Mucosa of rectum (tissue), 2 donors: Measurements from ENCODE around the gene STAG3.
A peak's percentile ranks its signal among the peaks of the same experiment; 100 is the strongest.
"Not testable (repeated sequence)": the region's sequence is repeated elsewhere in the genome, so short reads cannot be mapped to it uniquely, and the experiment has no call there.

Experiments used
- H3K27ac ChIP-seq, 2 donors: one replicate each; pipeline ENCODE4 v1.7.0; 2013; ENCODE audit warnings: inconsistent platforms in 2 of 2, low read depth in 2 of 2, low read length in 2 of 2
- H3K27me3 ChIP-seq, 2 donors: one replicate each; pipeline ENCODE4 v1.7.0; 2013; ENCODE audit warnings: low read length in 2 of 2; ENCODE audit not compliant: control insufficient read depth in 2 of 2, insufficient read depth in 2 of 2
- H3K36me3 ChIP-seq, 2 donors: one replicate each; pipeline ENCODE4 v1.7.0; 2013; ENCODE audit warnings: low read length in 2 of 2; ENCODE audit not compliant: control insufficient read depth in 2 of 2, insufficient read depth in 2 of 2
- H3K4me1 ChIP-seq, 2 donors: one replicate each; pipeline ENCODE4 v1.7.0; 2013; ENCODE audit warnings: low read length in 2 of 2, mild to moderate bottlenecking in 1 of 2; ENCODE audit not compliant: control insufficient read depth in 2 of 2, insufficient read depth in 2 of 2
- H3K4me3 ChIP-seq, 2 donors: one replicate each; pipeline ENCODE4 v1.7.0; 2013; ENCODE audit warnings: low read length in 2 of 2
- H3K9ac ChIP-seq, 2 donors: one replicate each; pipeline ENCODE4 v1.7.0; 2013; ENCODE audit warnings: low read length in 2 of 2, low read depth in 1 of 2, mild to moderate bottlenecking in 1 of 2
- H3K9me3 ChIP-seq, 2 donors: one replicate each; pipeline ENCODE4 v1.7.0; 2013; ENCODE audit warnings: low read length in 2 of 2; ENCODE audit not compliant: control insufficient read depth in 2 of 2
- donor health status: healthy.
- donor health status: Normal muscosa, but diverticular disease.

STAG3 gene

DNA sequence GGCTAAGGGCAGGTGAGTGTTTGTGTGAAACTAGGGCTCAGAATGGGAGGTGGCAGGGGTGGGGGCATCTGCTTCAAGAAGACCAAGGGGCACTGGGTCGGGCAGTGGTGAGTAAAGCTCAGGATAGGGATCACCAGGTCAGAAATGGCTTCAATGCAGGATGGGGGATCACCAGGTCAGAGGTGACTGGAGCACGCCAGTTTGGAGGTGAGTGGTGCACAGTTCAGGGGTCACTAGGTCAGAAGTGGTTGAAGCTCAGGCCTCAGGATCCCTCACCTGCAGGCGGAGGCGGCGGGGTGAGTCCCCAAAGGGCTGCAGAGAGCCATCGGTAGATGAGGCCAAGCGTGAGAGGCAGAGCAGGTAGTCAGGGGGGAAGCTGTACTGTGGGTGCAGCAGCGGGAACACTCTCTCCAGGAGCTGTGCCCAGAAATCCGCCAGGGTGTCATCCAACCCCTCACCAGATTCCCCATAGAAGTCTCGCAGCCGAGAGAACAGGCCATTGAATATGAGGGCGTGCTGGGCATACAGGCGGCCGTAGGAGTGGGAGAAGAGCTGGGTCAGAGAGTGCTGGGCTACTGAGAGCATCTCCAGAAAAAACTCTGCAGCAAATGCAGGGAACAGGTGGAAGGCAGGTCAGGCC lies 2.3 kb upstream of the STAG3 start:
- no peak overlapping the region for H3K27ac ChIP-seq
- H3K9ac ChIP-seq = no peak overlapping the region
- peaks cover 7 to 10% of the 10 kb centered on the region in 2 donors for H3K4me1 ChIP-seq
- H3K27me3 ChIP-seq = no peaks in the 10 kb centered on the region
- H3K4me3 ChIP-seq = no peak overlapping the region
- H3K36me3 ChIP-seq = no peaks in the 10 kb centered on the region
- H3K9me3 ChIP-seq = no peaks in the 10 kb centered on the region

- Histone ChIP-seq H3K36me3 (no peaks in the 10 kb centered on the region), H3K9ac (no peak overlapping the region), H3K9me3 (no peaks in the 10 kb centered on the region), H3K27me3 (no peaks in the 10 kb centered on the region), H3K4me1 (peaks cover 2 to 7% of the 10 kb centered on the region in 2 donors), H3K4me3 (peak overlapping the region; percentile 73 to 78), H3K27ac (no peak overlapping the region)
Observed at GRCh38 chr7:100176096-100177044, 1.3 kb upstream of the STAG3 start.

DNA sequence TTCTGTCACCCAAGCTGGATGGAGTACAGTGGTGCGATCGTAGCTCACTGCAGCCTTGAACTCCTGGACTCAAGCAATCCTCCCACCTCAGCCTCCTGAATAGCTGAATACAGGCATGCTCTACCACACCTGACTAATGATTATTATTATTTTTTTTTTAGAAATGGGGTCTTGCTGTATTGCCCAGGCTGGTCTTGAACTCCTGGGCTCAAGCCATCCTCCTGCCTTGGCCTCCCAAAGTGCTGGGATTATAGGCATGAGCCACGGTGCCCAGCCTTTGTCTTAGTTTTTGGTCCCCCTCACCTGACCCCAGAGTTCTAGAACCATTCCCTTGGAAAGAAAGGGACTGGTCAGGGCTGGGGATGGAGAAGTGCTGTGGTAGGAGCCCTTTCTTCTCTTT lies 2.4 kb downstream of the STAG3 start:
- H3K4me3 ChIP-seq, H3K27me3 ChIP-seq, H3K9me3 ChIP-seq, H3K4me1 ChIP-seq, H3K36me3 ChIP-seq, H3K9ac ChIP-seq, H3K27ac ChIP-seq: not testable (repeated sequence)

- not testable (repeated sequence) for H3K4me1 ChIP-seq, H3K27me3 ChIP-seq, H3K4me3 ChIP-seq, H3K9me3 ChIP-seq, H3K27ac ChIP-seq, H3K36me3 ChIP-seq, H3K9ac ChIP-seq
Observed at GRCh38 chr7:100182616-100183015, 4.9 kb downstream of the STAG3 start.

DNA sequence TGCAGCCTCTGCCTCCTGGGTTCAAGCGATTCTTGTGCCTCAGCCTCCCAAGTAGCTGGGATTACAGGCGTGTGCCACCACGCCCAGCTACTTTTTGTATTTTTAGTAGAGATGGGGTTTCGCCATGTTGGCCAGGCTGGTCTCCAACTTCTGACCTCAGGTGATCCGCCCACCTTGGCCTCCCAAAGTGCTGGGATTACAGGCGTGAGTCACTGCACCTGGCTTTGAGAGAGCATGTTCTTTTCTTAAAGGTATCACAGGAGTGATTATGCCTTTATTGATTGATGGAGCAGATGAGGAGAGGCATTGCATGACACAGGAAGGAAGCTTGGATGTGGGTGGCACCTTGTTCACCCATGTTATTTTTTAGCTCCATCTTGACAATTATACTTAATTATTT lies 5.4 kb downstream of the STAG3 start:
- not testable (repeated sequence) for H3K4me1 ChIP-seq, H3K36me3 ChIP-seq, H3K4me3 ChIP-seq, H3K9ac ChIP-seq, H3K27me3 ChIP-seq, H3K9me3 ChIP-seq, H3K27ac ChIP-seq

GRCh38 chr7:100185726-100186125 lies 8.0 kb downstream of the STAG3 start:
- Histone ChIP-seq H3K27me3 (no peaks in the 10 kb centered on the region), H3K9ac (no peak overlapping the region), H3K9me3 (no peaks in the 10 kb centered on the region), H3K4me3 (no peak overlapping the region), H3K36me3 (no peaks in the 10 kb centered on the region), H3K4me1 (no peaks in the 10 kb centered on the region), H3K27ac (no peak overlapping the region)

DNA sequence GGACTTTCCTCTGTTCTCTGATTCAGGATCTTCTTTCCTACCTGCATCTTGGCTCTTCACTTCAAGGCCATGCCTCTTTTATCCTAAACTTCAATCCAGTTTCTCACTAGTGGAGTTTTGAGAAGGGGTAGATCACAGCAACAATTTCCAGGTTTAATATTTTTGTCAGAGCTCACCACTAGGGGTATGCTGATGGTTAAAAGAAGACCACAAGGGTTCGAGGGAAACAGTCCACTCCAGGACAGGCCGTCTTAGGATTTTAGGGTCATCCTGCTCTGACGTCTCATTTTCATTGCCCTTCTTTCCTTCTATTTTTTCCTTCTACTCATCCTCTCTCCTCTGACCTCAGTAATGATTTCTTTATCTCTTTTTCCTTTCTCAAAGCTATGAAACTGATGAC lies 11.3 kb downstream of the STAG3 start:
- no peaks in the 10 kb centered on the region for H3K4me1 ChIP-seq
- no peak overlapping the region for H3K4me3 ChIP-seq
- H3K27ac ChIP-seq = no peak overlapping the region
- H3K27me3 ChIP-seq = no peaks in the 10 kb centered on the region
- H3K9ac ChIP-seq = no peak overlapping the region
- H3K9me3 ChIP-seq = no peaks in the 10 kb centered on the region
- H3K36me3 ChIP-seq = no peaks in the 10 kb centered on the region

- no peaks in the 10 kb centered on the region for H3K36me3 ChIP-seq
- H3K9ac ChIP-seq = no peak overlapping the region
- peaks cover 0 to under 1% of the 10 kb centered on the region in 2 donors for H3K4me1 ChIP-seq
- H3K4me3 ChIP-seq = no peak overlapping the region
- no peaks in the 10 kb centered on the region for H3K9me3 ChIP-seq
- no peak overlapping the region for H3K27ac ChIP-seq
- H3K27me3 ChIP-seq = no peaks in the 10 kb centered on the region
Observed at GRCh38 chr7:100190048-100190711, 12.5 kb downstream of the STAG3 start.

GRCh38 chr7:100191775-100192174 lies 14.1 kb downstream of the STAG3 start:
- Histone ChIP-seq H3K27ac (no peak overlapping the region), H3K27me3 (no peaks in the 10 kb centered on the region), H3K4me1 (peaks cover 0 to 4% of the 10 kb centered on the region in 2 donors), H3K9me3 (no peaks in the 10 kb centered on the region), H3K4me3 (no peak overlapping the region), H3K36me3 (no peaks in the 10 kb centered on the region), H3K9ac (no peak overlapping the region)

DNA sequence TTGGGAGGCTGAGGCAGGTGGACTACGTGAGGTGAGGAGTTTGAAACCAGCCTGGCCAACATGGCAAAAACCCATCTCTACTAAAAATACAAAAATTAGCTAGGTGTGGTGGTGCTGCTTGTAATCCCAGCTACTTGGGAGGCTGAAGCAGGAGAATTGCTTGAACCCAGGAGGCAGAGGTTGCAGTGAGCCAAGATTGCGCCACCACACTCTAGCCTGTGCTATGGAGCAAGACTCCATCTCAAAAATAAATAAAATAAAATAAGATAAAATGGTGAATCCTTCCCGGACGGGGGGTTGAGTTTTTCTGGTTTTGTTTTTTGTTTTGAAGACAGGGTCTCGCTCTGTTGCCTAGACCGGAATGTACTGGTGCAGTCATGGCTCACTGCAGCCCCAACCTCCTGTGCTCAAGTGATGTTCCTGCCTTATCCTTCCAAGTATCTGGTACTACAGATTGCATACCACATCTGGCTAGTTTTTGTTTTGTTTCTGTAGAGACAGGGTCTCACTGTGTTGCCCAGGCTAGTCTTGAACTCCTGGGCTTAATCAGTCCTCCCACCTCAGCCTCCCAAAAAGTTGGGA lies 14.7 kb downstream of the STAG3 start:
- not testable (repeated sequence) for H3K4me3 ChIP-seq, H3K27me3 ChIP-seq, H3K4me1 ChIP-seq, H3K27ac ChIP-seq, H3K36me3 ChIP-seq, H3K9ac ChIP-seq, H3K9me3 ChIP-seq
